Measurements from ENCODE around the gene SHF.

SHF gene

DNA sequence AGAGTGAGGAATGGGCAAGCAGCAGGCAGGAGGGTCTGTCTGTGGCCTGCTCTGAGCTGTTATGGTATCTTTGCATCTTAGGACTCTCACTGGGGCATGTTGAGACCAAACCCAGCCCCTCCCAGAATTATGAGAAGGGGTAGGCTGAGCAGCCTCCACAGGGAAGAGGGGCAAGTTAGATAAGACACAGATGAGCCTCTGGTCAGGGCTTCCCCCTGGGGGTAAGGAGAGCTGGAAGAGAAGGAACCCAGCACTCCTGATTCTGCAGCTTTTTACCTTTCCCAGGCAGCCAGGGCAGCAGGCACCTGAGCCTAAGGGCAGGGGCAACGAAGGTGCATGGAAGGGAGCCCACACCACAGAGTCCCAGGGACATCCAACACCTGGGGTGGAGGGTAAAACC lies 38.7 kb downstream of the SHF start:
- TF ChIP-seq ZFX (IDR thresholded peaks at IDR 0.05; ENCODE audit: borderline replicate concordance), result no peak
- TF ChIP-seq, protein P1, sequence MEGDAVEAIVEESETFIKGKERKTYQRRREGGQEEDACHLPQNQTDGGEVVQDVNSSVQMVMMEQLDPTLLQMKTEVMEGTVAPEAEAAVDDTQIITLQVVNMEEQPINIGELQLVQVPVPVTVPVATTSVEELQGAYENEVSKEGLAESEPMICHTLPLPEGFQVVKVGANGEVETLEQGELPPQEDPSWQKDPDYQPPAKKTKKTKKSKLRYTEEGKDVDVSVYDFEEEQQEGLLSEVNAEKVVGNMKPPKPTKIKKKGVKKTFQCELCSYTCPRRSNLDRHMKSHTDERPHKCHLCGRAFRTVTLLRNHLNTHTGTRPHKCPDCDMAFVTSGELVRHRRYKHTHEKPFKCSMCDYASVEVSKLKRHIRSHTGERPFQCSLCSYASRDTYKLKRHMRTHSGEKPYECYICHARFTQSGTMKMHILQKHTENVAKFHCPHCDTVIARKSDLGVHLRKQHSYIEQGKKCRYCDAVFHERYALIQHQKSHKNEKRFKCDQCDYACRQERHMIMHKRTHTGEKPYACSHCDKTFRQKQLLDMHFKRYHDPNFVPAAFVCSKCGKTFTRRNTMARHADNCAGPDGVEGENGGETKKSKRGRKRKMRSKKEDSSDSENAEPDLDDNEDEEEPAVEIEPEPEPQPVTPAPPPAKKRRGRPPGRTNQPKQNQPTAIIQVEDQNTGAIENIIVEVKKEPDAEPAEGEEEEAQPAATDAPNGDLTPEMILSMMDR (IDR thresholded peaks at IDR 0.05), result no peak
- no peak overlapping the region for H3K27ac ChIP-seq

- TF ChIP-seq, protein P1 (IDR thresholded peaks at IDR 0.05), result no peak
- TF ChIP-seq ZFX (IDR thresholded peaks at IDR 0.05; ENCODE audit: borderline replicate concordance), result no peak
- H3K27ac ChIP-seq, result no peak overlapping the region
These were observed 39.4 kb downstream of the SHF start for GRCh38 chr15:45148076-45149059.

- no peak for TF ChIP-seq ZFX (IDR thresholded peaks at IDR 0.05; ENCODE audit: borderline replicate concordance)
- TF ChIP-seq, protein P1 (IDR thresholded peaks at IDR 0.05), result no peak
- no peak overlapping the region for H3K27ac ChIP-seq
These were observed 40.2 kb downstream of the SHF start for GRCh38 chr15:45147606-45148005.

- no peak overlapping the region for H3K27ac ChIP-seq
- TF ChIP-seq, protein P1 (IDR thresholded peaks at IDR 0.05), result no peak
- no peak for TF ChIP-seq ZFX (IDR thresholded peaks at IDR 0.05; ENCODE audit: borderline replicate concordance)
These were observed 41.4 kb downstream of the SHF start for GRCh38 chr15:45146405-45146804.

GRCh38 chr15:45144775-45145174 lies 43.0 kb downstream of the SHF start:
- TF ChIP-seq ZFX (IDR thresholded peaks at IDR 0.05; ENCODE audit: borderline replicate concordance), result no peak
- TF ChIP-seq, protein P1 (IDR thresholded peaks at IDR 0.05), result no peak
- no peak overlapping the region for H3K27ac ChIP-seq

GRCh38 chr15:45143946-45144345 lies 43.8 kb downstream of the SHF start:
- TF ChIP-seq ZFX (IDR thresholded peaks at IDR 0.05; ENCODE audit: borderline replicate concordance), result no peak
- TF ChIP-seq, protein P1 (IDR thresholded peaks at IDR 0.05), result no peak
- H3K27ac ChIP-seq, result no peak overlapping the region

GRCh38 chr15:45143056-45143455 lies 44.7 kb downstream of the SHF start:
- TF ChIP-seq, protein P1 (IDR thresholded peaks at IDR 0.05), result no peak
- no peak for TF ChIP-seq ZFX (IDR thresholded peaks at IDR 0.05; ENCODE audit: borderline replicate concordance)
- H3K27ac ChIP-seq, result no peak overlapping the region

Measured in 22Rv1 (cell line).